SK-N-MC (cell line): ENCODE measurements around the gene SNX15.

Source experiments
- DNase-seq: peaks from one replicate; pipeline ENCODE4 v3.0.0-alpha.2; 2011; ENCODE audit warnings: low read depth, low spot score
- H3K27ac ChIP-seq: fragments of 200-600 bp; sonication (generic); 2 replicates; pipeline ENCODE4 v1.5.1; 2016; ENCODE audit warnings: mixed run types
- H3K36me3 ChIP-seq: fragments of 200-600 bp; sonication (generic); 2 replicates; pipeline ENCODE4 v1.6.1; 2017; ENCODE audit warnings: antibody characterized with exemption, low read length, mixed read lengths; ENCODE audit not compliant: insufficient read depth
- H3K4me3 ChIP-seq: fragments of 200-600 bp; sonication (generic); 2 replicates; pipeline ENCODE4 v1.5.1; 2016
- H3K9ac ChIP-seq: fragments of 200-600 bp; sonication (generic); 2 replicates; pipeline ENCODE4 v1.8.0; 2017; ENCODE audit warnings: mixed run types, mixed read lengths; ENCODE audit not compliant: insufficient read length
- H3K9me3 ChIP-seq: fragments of 200-600 bp; sonication (generic); 2 replicates; pipeline ENCODE4 v1.6.1; 2017; ENCODE audit warnings: low read depth, mild to moderate bottlenecking, antibody characterized with exemption, low read length, moderate library complexity, mixed read lengths
- EZH2 ChIP-seq: fragments of 200-600 bp; sonication (generic); IDR thresholded peaks from one replicate; pipeline ENCODE4 v1.6.1; 2017; ENCODE audit warnings: antibody characterized with exemption
- FOXP2 ChIP-seq: optimal IDR thresholded peaks from 2 replicates; pipeline ENCODE3; 2011; ENCODE audit warnings: mild to moderate bottlenecking, moderate library complexity; ENCODE audit not compliant: insufficient read depth; ENCODE audit errors: extremely low read length, control extremely low read depth
- POLR2AphosphoS5 ChIP-seq: IDR thresholded peaks from 2 replicates; pipeline ENCODE4 v1.6.1; 2012; ENCODE audit warnings: mild to moderate bottlenecking, low read depth, low read length, borderline replicate concordance

SNX15 gene

DNA sequence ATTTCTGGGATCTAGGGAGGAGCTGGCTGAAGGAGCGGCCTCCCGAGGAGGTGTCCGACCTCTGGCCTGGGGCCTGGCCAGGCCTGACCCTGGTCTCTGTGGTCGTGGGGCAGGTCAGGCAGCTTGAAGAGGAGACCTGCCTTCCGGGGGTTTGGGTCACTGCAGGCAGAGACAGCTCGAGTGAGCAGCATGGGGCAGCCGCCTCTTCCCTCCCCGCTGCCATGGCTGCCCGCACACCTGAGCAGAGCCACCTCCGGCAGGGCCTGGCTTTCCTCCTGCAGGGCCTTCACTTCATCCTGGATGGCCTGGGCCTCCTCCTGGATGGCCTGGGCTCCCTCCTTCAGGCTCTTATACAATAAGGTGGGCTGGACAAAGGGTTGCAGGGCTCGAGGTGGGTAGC is 39.1 kb downstream of the SNX15 start:
- TF ChIP-seq EZH2 (no peak), POLR2AphosphoS5 (no peak)
- no peak for DNase-seq
- Histone ChIP-seq H3K9ac (no peak overlapping the region), H3K4me3 (no peak overlapping the region), H3K9me3 (no peaks in the 10 kb centered on the region), H3K27ac (no peak overlapping the region), H3K36me3 (no peaks in the 10 kb centered on the region)

DNA sequence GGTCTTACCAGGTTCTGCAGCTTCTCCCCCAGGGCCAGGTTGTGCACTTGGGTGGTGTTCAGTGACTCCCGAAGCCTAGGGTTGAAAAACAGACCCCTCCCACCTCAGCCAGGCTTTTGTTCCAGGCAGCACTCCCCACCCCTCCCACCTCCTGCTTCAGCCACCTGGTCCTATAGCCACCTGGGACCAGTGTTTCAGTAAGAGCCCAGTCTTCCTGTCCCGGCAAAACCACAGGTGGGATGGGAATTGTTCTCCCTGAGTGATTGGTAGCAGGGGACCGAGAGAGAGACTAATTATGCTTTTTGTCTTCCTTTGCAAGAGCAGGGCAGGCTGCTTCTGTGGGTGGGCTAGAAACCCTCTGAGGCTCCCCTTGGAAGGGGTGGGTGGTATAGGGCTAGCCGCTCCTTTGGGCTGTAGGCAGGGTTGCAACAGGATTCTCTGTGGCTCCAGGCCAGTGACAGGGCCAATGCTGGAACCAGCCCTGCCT is 39.6 kb downstream of the SNX15 start:
- no peak overlapping the region for H3K4me3 ChIP-seq
- no peaks in the 10 kb centered on the region for H3K36me3 ChIP-seq
- no peak overlapping the region for H3K9ac ChIP-seq
- H3K27ac ChIP-seq, result no peak overlapping the region
- no peaks in the 10 kb centered on the region for H3K9me3 ChIP-seq
- TF ChIP-seq FOXP2 (no peak), EZH2 (no peak), POLR2AphosphoS5 (no peak)
- no peak for DNase-seq

- Histone ChIP-seq H3K9me3 (no peaks in the 10 kb centered on the region), H3K4me3 (no peak overlapping the region), H3K9ac (no peak overlapping the region), H3K36me3 (no peaks in the 10 kb centered on the region), H3K27ac (no peak overlapping the region)
- no peak for TF ChIP-seq FOXP2
- TF ChIP-seq POLR2AphosphoS5, result no peak
- no peak for TF ChIP-seq EZH2
- no peak for DNase-seq
Measured at GRCh38 chr11:65067446-65067845, 40.2 kb downstream of the SNX15 start.

- Histone ChIP-seq H3K9me3 (no peaks in the 10 kb centered on the region), H3K4me3 (no peak overlapping the region), H3K27ac (no peak overlapping the region), H3K9ac (no peak overlapping the region), H3K36me3 (no peaks in the 10 kb centered on the region)
- TF ChIP-seq EZH2 (no peak), FOXP2 (no peak), POLR2AphosphoS5 (no peak)
- DNase-seq, result no peak
Measured at GRCh38 chr11:65069217-65069616, 42.0 kb downstream of the SNX15 start.

DNA sequence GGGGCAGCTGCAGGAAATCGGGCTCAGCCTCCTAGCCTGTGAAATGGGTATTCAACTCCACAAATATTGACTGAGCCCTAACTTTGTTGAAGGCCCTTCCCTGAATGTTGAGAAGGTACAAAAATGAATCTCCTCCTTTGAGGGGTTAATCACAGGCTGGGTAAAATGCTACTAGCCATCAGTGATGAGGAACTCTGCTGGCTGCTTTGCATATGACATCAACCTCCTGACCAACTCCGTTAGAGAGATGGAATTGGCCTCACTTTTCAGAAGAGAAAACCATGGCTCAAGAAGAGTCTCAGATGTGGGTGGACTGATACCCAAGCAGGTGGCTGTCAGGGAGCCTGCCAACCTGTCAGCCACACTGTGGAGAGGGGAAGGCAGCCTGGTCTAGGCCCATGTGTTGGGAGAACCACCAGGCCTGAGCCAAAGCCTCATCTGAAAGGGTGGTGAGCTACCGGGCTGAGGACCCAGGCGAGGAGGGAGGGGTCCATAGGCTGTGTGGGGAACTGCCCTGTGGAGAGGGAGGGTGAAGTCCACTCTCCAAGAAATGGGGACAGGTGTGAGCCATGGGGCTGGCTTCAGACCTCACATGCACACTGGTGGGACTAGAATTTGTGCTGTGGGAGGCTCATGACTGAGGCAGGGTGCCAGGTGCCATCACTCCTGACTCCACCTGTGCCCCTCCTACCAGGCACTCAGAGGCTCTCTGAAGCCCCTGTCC is 44.8 kb downstream of the SNX15 start:
- TF ChIP-seq EZH2 (no peak), FOXP2 (no peak), POLR2AphosphoS5 (no peak)
- H3K27ac ChIP-seq, result no peak overlapping the region

GRCh38 chr11:65072631-65072966 is 45.4 kb downstream of the SNX15 start:
- Histone ChIP-seq H3K9me3 (no peaks in the 10 kb centered on the region), H3K27ac (no peak overlapping the region), H3K36me3 (peaks cover 4% of the 10 kb centered on the region; the same call in 1 of the 2 replicates), H3K9ac (no peak overlapping the region), H3K4me3 (no peak overlapping the region)
- DNase-seq, result no peak
- no peak for TF ChIP-seq POLR2AphosphoS5
- TF ChIP-seq FOXP2, result no peak
- TF ChIP-seq EZH2, result no peak

More for the DNA sequence above, 44.8 kb downstream of the SNX15 start:
- Histone ChIP-seq H3K36me3 (no peaks in the 10 kb centered on the region; the same call in 1 of the 2 replicates), H3K4me3 (no peak overlapping the region), H3K9ac (no peak overlapping the region), H3K9me3 (no peaks in the 10 kb centered on the region)
- no peak for DNase-seq

DNA sequence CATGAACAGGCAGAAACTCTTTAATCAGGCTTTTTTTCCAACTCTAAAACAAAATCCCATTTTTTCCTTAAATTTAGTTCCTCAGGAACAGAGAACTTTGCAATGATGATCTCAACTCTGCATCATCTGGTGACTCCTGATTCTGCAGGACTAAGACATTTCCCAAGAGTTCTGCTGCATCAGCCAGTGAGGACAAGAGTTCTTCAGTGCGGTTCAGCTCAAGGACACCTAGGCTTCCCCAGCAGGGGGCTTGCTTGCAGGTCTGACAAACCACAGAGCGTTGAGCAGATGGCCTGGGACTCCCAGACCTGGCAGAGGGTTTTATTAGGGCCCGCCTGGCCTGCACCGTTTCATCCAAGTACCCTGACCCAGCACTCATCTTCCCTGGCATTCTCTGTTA is 50.2 kb downstream of the SNX15 start:
- Histone ChIP-seq H3K27ac (no peak overlapping the region), H3K9ac (no peak overlapping the region), H3K9me3 (no peaks in the 10 kb centered on the region), H3K36me3 (peaks cover 44% of the 10 kb centered on the region), H3K4me3 (no peak overlapping the region)
- no peak for DNase-seq
- no peak for TF ChIP-seq POLR2AphosphoS5
- TF ChIP-seq EZH2, result no peak
- no peak for TF ChIP-seq FOXP2

DNA sequence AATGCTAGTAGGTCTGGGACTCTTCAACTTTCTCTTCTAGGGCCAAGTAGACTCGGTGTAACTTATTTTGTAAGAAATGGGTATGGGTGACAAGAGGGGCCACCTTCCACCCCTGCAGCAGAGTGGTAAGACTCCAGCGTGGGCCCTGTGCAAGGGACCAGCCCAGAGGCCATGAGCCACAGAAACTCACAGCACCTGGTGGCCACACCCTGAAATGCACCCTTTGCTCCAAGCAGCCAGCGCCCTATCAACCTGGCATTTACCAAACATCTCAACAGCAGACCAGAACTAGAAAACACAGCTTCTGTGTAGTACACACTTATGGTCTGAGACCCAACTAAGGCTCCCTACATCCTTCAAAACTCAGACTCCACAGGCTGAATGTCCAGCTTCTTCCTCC is 50.9 kb downstream of the SNX15 start:
- H3K4me3 ChIP-seq, result no peak overlapping the region
- DNase-seq, result no peak
- TF ChIP-seq FOXP2, result no peak
- TF ChIP-seq EZH2, result no peak
- no peak for TF ChIP-seq POLR2AphosphoS5
- no peak overlapping the region for H3K27ac ChIP-seq
- H3K36me3 ChIP-seq, result peaks cover 44% of the 10 kb centered on the region
- no peak overlapping the region for H3K9ac ChIP-seq
- H3K9me3 ChIP-seq, result no peaks in the 10 kb centered on the region

DNA sequence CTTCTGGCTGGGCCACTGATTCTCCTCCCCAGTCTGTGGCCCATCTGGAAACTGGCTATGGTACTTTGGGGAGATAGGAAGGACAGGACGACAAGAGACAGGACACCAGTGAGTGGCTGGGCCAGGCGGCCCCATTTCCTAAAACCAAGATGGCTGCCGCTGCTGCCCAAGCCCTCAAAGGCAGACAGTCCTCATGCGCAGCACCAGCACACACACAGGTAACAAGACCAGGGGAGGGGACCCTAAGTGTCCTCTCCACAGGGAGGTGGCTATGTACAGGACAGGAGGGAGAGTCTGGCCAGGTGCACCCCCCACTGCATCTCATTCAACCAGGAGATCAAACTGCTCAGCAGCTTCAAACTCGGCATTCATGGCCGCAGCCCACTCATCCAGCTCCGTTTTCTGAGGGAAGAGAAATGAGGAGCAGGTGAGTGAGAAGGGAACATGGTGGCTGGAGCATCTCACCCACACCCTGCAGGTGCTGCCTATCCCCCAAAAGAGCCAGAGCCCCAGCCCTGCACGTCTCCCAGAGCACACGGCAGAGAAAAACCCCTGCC is 51.6 kb downstream of the SNX15 start:
- TF ChIP-seq FOXP2 (no peak), POLR2AphosphoS5 (no peak), EZH2 (no peak)
- no peaks in the 10 kb centered on the region for H3K9me3 ChIP-seq
- H3K36me3 ChIP-seq, result peaks cover 44% of the 10 kb centered on the region
- no peak overlapping the region for H3K4me3 ChIP-seq
- H3K9ac ChIP-seq, result no peak overlapping the region
- H3K27ac ChIP-seq, result no peak overlapping the region
- DNase-seq, result no peak
